22Rv1 (cell line): ENCODE results near the gene IL12B.

Experiments
- ZFX ChIP-seq: fragments of 450-650 bp; IDR thresholded peaks from 2 replicates; pipeline ENCODE4 v1.6.1; 2017; ENCODE audit warnings: antibody characterized with exemption, borderline replicate concordance
- TF ChIP-seq, protein P1 (sequence below): fragments of 450-650 bp; IDR thresholded peaks from 2 replicates; pipeline ENCODE4 v1.5.1; 2017; ENCODE audit warnings: mild to moderate bottlenecking

DNA sequence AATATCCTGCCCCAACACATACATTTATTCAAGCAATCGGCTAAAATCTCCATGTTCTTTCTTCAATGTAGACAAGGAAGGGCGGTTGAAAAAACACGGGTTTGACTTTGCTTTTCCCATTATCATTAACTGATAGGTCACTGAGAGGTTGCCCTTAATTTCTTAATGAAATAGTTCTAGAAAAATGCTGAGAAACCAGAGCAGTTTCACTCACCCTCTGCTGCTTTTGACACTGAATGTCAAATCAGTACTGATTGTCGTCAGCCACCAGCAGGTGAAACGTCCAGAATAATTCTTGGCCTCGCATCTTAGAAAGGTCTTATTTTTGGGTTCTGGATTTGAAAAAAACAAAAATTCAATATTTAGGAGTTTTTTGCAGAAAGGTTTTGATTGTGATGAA, 8.1 kb downstream of the IL12B start:
- TF ChIP-seq, protein P1, sequence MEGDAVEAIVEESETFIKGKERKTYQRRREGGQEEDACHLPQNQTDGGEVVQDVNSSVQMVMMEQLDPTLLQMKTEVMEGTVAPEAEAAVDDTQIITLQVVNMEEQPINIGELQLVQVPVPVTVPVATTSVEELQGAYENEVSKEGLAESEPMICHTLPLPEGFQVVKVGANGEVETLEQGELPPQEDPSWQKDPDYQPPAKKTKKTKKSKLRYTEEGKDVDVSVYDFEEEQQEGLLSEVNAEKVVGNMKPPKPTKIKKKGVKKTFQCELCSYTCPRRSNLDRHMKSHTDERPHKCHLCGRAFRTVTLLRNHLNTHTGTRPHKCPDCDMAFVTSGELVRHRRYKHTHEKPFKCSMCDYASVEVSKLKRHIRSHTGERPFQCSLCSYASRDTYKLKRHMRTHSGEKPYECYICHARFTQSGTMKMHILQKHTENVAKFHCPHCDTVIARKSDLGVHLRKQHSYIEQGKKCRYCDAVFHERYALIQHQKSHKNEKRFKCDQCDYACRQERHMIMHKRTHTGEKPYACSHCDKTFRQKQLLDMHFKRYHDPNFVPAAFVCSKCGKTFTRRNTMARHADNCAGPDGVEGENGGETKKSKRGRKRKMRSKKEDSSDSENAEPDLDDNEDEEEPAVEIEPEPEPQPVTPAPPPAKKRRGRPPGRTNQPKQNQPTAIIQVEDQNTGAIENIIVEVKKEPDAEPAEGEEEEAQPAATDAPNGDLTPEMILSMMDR: no peak
- TF ChIP-seq ZFX: no peak
